ENCODE results near the gene FIBP. TPM values are rescaled to one million over a fixed set of nuclear protein-coding genes. Genes with fewer than 3 reads are reported as not detected.
A peak's percentile ranks its signal among the peaks of the same experiment; 100 is the strongest.

The FIBP gene
- total RNA-seq, 1 experiment from 2014 or later = 80.8 TPM

DNA sequence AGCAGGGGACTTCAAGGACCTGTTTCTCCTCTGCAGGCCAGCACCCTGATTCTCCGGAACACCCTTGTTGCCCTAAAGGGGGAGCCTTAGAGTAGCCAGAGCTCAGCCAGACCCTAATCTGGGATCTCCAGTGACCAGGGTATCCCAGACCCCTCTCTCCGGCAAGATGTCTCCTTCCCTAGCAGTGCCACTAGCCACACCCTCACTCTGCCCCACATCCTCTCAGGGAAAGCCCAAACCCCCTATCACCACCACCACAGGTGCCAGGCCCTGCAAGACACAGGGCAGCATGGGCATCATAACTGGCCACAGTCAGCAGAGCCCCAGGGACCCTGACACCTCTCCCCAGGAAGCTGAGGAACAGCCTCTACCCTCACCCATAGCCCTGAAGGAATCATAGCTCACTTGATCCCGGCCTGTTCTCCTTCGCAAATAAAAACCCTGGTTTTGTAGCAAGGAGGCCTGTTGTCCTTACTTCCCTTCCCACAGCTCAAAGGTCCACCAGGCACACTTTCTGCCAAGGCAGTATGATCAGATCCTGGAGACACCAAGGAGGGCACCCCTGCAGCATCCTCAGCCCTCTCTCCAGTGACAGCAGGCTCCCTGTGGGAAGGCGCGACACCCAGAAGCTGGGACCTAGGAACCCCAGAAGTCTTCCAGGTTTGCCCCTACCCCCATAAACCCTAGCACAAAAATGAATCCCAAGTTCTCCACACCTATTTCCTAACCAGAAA is 34.9 kb downstream of the FIBP start:
- H3K4me1 Mint-ChIP-seq (ENCODE audit: insufficient read depth, unreplicated experiment) = peaks cover 10% of the 10 kb centered on the region
- H3K9me3 Mint-ChIP-seq (ENCODE audit: unreplicated experiment) = no peaks in the 10 kb centered on the region
- intact Hi-C loops (cut with micrococcal nuclease) = no loop called here
- no peak overlapping the region for H3K4me3 Mint-ChIP-seq (ENCODE audit: unreplicated experiment)
- no peaks in the 10 kb centered on the region for H3K27me3 Mint-ChIP-seq (ENCODE audit: insufficient read depth, unreplicated experiment)
- TF ChIP-seq, protein P1, sequence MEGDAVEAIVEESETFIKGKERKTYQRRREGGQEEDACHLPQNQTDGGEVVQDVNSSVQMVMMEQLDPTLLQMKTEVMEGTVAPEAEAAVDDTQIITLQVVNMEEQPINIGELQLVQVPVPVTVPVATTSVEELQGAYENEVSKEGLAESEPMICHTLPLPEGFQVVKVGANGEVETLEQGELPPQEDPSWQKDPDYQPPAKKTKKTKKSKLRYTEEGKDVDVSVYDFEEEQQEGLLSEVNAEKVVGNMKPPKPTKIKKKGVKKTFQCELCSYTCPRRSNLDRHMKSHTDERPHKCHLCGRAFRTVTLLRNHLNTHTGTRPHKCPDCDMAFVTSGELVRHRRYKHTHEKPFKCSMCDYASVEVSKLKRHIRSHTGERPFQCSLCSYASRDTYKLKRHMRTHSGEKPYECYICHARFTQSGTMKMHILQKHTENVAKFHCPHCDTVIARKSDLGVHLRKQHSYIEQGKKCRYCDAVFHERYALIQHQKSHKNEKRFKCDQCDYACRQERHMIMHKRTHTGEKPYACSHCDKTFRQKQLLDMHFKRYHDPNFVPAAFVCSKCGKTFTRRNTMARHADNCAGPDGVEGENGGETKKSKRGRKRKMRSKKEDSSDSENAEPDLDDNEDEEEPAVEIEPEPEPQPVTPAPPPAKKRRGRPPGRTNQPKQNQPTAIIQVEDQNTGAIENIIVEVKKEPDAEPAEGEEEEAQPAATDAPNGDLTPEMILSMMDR (IDR thresholded peaks at IDR 0.05; ENCODE audit: unreplicated experiment) = no peak
- CTCF ChIA-PET = interaction anchor here (0.5 to 2.3 kb wide), 4 partner anchors 25 to 109 kb away, joined by 3 to 7 read pairs (median 3); no protein-coding TSS in a partner anchor
- POLR2A ChIA-PET = interaction anchor here (0.5 to 1.1 kb wide), 4 partner anchors 35 to 938 kb away, joined by 3 to 4 read pairs (median 3); partner anchors contain the start of genes FIBP and KAT5
- BruUV-seq (replicated peaks) = no TSS peak
- no peak for DNase-seq (ENCODE audit: unreplicated experiment)
- H3K27ac Mint-ChIP-seq (ENCODE audit: low read depth, unreplicated experiment) = no peak overlapping the region
- peaks cover 56% of the 10 kb centered on the region for H3K36me3 Mint-ChIP-seq (ENCODE audit: insufficient read depth, unreplicated experiment)

DNA sequence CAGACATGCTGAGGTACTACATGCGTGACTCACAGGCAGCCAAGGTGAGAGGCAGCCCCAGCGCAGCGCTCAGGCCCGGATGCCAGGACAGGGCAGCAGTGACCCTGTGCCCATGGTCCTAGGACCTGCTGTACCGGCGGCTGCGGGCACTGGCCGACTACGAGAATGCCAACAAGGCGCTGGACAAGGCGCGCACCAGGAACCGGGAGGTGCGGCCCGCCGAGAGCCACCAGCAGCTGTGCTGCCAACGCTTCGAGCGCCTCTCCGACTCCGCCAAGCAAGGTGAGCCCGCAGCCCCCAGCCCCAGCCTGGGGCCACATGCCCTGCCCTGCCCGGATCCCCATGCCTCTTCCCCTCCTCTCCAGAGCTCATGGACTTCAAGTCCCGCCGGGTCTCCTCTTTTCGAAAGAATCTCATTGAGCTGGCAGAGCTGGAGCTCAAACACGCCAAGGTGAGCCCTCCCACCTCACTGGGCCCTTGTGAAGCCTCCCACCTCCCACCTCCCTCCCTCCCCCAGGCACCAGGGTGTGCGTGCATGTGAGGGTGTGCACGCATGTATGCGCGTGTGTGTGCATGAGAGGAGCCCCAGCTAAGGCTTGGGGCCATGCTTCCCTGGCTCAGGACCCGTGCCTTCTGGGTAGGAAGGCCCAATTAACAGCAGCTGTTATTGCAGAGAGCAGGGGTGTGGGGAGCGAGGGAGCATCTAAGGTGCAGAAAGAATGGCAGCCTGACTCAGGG is 35.6 kb downstream of the FIBP start:
- Mint-ChIP-seq H3K4me1 (ENCODE audit: insufficient read depth, unreplicated experiment) (peaks cover 9% of the 10 kb centered on the region), H3K9me3 (ENCODE audit: unreplicated experiment) (no peaks in the 10 kb centered on the region), H3K36me3 (ENCODE audit: insufficient read depth, unreplicated experiment) (peaks cover 51% of the 10 kb centered on the region), H3K27me3 (ENCODE audit: insufficient read depth, unreplicated experiment) (no peaks in the 10 kb centered on the region), H3K4me3 (ENCODE audit: unreplicated experiment) (no peak overlapping the region), H3K27ac (ENCODE audit: low read depth, unreplicated experiment) (peak overlapping the region; percentile 19)
- DNase-seq (ENCODE audit: unreplicated experiment) = no peak
- intact Hi-C loops (cut with micrococcal nuclease) = no loop called here
- POLR2A ChIA-PET = interaction anchor here (0.5 to 1.1 kb wide), 4 partner anchors 25 to 196 kb away, joined by 3 read pairs; partner anchors contain the start of genes FIBP and KAT5
- TF ChIP-seq, protein P1 (IDR thresholded peaks at IDR 0.05; ENCODE audit: unreplicated experiment) = no peak
- CTCF ChIA-PET = interaction anchor here (0.5 to 2.3 kb wide), 6 partner anchors 10 to 108 kb away, joined by 3 to 7 read pairs (median 4); no protein-coding TSS in a partner anchor
- BruUV-seq (replicated peaks) = no TSS peak

GRCh38 chr11:65851811-65852507 is 36.3 kb downstream of the FIBP start:
- DNase-seq (ENCODE audit: unreplicated experiment) = no peak
- peaks cover 48% of the 10 kb centered on the region for H3K36me3 Mint-ChIP-seq (ENCODE audit: insufficient read depth, unreplicated experiment)
- POLR2A ChIA-PET = interaction anchor here (0.6 to 1.0 kb wide), 5 partner anchors 13 to 131 kb away, joined by 3 to 4 read pairs (median 3); partner anchors contain the start of gene CCDC85B
- CTCF ChIA-PET = interaction anchor here (0.7 to 2.3 kb wide), 10 partner anchors 9 to 141 kb away, joined by 3 to 7 read pairs (median 4); no protein-coding TSS in a partner anchor
- H3K4me1 Mint-ChIP-seq (ENCODE audit: insufficient read depth, unreplicated experiment) = peaks cover 9% of the 10 kb centered on the region
- H3K27ac Mint-ChIP-seq (ENCODE audit: low read depth, unreplicated experiment) = peak overlapping the region; percentile 19
- TF ChIP-seq, protein P1 (IDR thresholded peaks at IDR 0.05; ENCODE audit: unreplicated experiment) = no peak
- BruUV-seq (replicated peaks) = no TSS peak
- intact Hi-C loops (cut with micrococcal nuclease) = no loop called here
- H3K27me3 Mint-ChIP-seq (ENCODE audit: insufficient read depth, unreplicated experiment) = no peaks in the 10 kb centered on the region
- no peaks in the 10 kb centered on the region for H3K9me3 Mint-ChIP-seq (ENCODE audit: unreplicated experiment)
- H3K4me3 Mint-ChIP-seq (ENCODE audit: unreplicated experiment) = no peak overlapping the region

Data from MCF 10A (cell line).